ENCODE measurements around the gene SLC1A3. TPM values are rescaled to one million over a fixed set of nuclear protein-coding genes. Genes with fewer than 3 reads are reported as not detected.

SLC1A3 gene
- total RNA-seq, 1 donor from 2014 or later = not detected

DNA sequence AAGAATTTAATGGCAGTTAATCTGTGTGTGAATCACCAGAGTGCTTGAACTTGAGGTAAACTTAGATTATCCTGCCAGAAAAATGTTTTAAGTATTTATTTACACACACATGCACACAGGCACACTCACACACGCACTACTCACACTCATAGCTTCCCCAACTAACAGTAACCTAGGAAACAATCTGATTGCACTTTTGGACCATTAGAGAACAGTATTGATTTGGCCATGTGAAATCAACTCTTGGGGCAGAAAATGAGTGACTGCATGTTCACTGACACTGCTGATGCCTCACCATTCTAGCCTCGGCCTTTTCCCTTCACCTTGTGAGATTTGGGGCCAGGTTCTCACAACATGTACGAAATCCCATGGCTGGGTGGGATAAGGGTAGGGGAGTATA lies 64.1 kb downstream of the SLC1A3 start:
- no peak for DNase-seq (ENCODE audit: low spot score)
- Mint-ChIP-seq H3K36me3 (ENCODE audit: low read depth) (no peaks in the 10 kb centered on the region), H3K4me3 (ENCODE audit: low read depth) (no peak overlapping the region), H3K9me3 (no peaks in the 10 kb centered on the region), H3K27ac (no peak overlapping the region), H3K27me3 (ENCODE audit: low read depth) (peaks cover 1% of the 10 kb centered on the region), H3K4me1 (ENCODE audit: low read depth) (no peaks in the 10 kb centered on the region)
- intact Hi-C loops (cut with micrococcal nuclease) = no loop called here

DNA sequence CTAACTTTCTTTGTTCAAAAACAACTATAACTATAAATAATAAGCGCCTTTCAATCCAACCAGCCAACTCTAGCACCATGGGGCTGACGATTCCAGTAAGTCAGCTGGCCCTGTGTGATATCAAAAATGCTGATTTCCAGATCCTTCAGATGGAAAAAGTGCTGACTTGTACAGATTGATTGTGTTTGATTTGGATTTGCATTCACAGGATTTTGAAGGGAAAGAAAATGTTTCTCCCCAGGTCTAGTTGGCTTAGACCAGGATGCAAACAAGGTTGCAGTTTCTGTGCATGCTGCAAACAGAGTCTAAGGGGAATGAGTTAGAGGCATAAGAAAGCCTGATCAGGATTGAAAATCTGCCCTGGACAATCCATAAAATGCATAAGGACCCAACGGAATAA lies 68.9 kb downstream of the SLC1A3 start:
- no peak overlapping the region for H3K27ac Mint-ChIP-seq
- H3K36me3 Mint-ChIP-seq (ENCODE audit: low read depth) = no peaks in the 10 kb centered on the region
- no peak overlapping the region for H3K4me3 Mint-ChIP-seq (ENCODE audit: low read depth)
- H3K4me1 Mint-ChIP-seq (ENCODE audit: low read depth) = no peaks in the 10 kb centered on the region
- H3K9me3 Mint-ChIP-seq = no peaks in the 10 kb centered on the region
- H3K27me3 Mint-ChIP-seq (ENCODE audit: low read depth) = peaks cover 7% of the 10 kb centered on the region
- intact Hi-C loops (cut with micrococcal nuclease) = no loop called here
- no peak for DNase-seq (ENCODE audit: low spot score)

DNA sequence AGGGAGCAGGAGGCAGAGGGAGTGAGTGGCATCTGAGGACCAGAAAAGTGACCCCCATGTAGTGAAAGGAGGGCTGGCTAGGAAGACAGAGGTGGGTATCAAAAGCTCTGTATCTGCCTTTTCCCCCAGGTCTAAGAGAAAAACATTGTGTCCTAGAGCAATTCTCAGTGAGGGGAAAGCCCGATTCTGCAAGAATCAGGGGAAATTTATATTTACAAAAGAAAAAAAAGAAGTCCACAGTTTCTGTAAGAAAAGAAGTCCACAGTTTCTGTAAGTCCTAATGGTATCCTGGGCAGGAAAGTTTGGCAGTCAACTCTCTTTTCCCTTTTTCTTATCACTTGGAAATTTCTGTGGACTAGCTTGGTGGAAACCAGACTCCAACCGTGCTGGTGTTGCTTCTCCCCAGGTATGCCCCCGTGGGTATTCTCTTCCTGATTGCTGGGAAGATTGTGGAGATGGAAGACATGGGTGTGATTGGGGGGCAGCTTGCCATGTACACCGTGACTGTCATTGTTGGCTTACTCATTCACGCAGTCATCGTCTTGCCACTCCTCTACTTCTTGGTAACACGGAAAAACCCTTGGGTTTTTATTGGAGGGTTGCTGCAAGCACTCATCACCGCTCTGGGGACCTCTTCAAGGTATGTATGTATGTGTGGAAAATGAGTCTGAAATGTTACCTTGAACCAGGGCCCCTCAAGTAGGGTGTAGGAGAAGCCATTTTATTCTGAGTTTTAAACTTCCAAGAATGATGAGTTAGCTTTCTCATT lies 73.0 kb downstream of the SLC1A3 start:
- Mint-ChIP-seq H3K27me3 (ENCODE audit: low read depth) (peaks cover 7% of the 10 kb centered on the region), H3K4me3 (ENCODE audit: low read depth) (no peak overlapping the region), H3K9me3 (no peaks in the 10 kb centered on the region), H3K4me1 (ENCODE audit: low read depth) (no peaks in the 10 kb centered on the region), H3K36me3 (ENCODE audit: low read depth) (no peaks in the 10 kb centered on the region), H3K27ac (no peak overlapping the region)
- intact Hi-C loops (cut with micrococcal nuclease) = no loop called here
- no peak for DNase-seq (ENCODE audit: low spot score)

DNA sequence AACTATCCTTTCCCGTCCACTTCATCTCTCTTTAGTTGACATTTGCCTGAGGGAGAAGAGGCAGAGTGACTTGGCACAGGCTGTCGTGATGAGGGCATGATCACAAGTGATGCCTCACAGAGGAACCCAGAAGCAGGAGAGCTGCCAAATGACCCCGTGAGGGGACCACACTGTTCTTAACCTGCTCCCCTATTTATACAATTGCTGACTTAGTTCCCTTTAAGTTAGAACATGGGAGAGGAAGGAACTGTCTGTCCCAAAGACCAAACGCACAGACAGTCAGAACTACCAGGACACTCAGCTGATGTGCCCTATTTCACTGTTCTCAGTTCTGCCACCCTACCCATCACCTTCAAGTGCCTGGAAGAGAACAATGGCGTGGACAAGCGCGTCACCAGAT lies 73.7 kb downstream of the SLC1A3 start:
- intact Hi-C loops (cut with micrococcal nuclease) = no loop called here
- Mint-ChIP-seq H3K4me1 (ENCODE audit: low read depth) (no peaks in the 10 kb centered on the region), H3K27ac (no peak overlapping the region), H3K27me3 (ENCODE audit: low read depth) (peaks cover 7% of the 10 kb centered on the region), H3K36me3 (ENCODE audit: low read depth) (no peaks in the 10 kb centered on the region), H3K4me3 (ENCODE audit: low read depth) (no peak overlapping the region), H3K9me3 (no peaks in the 10 kb centered on the region)
- no peak for DNase-seq (ENCODE audit: low spot score)

DNA sequence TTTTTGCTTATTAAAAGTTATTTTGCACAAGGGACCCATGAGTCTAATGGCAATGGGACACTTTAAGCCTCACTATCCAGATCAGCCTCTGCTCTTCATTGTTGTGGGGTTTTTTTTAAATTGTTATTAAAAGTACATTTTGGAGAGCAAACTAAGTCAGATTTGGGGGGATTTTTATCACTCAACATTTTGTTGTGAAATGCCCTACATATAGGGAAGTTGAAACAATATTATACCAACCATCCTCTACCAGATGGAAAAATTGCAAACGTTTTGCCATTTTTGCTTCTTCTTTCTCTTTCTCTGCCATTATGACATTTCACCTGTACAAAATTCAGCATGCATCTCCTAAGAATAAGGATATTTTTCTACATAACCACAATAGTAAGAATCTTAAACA lies 75.3 kb downstream of the SLC1A3 start:
- Mint-ChIP-seq H3K4me1 (ENCODE audit: low read depth) (peaks cover 6% of the 10 kb centered on the region), H3K27me3 (ENCODE audit: low read depth) (no peaks in the 10 kb centered on the region), H3K27ac (no peak overlapping the region), H3K36me3 (ENCODE audit: low read depth) (no peaks in the 10 kb centered on the region), H3K4me3 (ENCODE audit: low read depth) (no peak overlapping the region), H3K9me3 (no peaks in the 10 kb centered on the region)
- no peak for DNase-seq (ENCODE audit: low spot score)
- intact Hi-C loops (cut with micrococcal nuclease) = no loop called here

DNA sequence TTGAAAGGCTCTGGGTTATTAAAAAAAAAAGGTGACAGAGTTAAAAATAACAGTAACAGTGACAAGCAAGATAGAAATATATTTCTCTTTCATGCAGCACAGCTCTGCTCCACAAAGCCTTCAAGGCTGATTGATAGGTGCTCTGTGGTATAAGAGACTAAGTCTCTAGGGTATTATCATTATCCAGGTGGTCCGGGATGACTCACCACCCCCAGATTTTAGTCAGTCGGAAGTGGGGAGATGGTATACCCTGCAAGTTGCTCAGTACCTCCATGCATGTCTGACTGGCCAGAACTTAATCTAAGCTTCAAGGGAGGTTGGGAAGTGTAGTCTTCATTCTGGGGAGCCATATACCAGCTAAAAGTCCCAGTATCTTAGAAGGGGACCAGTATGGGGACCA lies 76.1 kb downstream of the SLC1A3 start:
- intact Hi-C loops (cut with micrococcal nuclease) = no loop called here
- Mint-ChIP-seq H3K27me3 (ENCODE audit: low read depth) (no peaks in the 10 kb centered on the region), H3K27ac (no peak overlapping the region), H3K9me3 (no peaks in the 10 kb centered on the region), H3K4me1 (ENCODE audit: low read depth) (peaks cover 6% of the 10 kb centered on the region), H3K4me3 (ENCODE audit: low read depth) (no peak overlapping the region), H3K36me3 (ENCODE audit: low read depth) (no peaks in the 10 kb centered on the region)
- no peak for DNase-seq (ENCODE audit: low spot score)

DNA sequence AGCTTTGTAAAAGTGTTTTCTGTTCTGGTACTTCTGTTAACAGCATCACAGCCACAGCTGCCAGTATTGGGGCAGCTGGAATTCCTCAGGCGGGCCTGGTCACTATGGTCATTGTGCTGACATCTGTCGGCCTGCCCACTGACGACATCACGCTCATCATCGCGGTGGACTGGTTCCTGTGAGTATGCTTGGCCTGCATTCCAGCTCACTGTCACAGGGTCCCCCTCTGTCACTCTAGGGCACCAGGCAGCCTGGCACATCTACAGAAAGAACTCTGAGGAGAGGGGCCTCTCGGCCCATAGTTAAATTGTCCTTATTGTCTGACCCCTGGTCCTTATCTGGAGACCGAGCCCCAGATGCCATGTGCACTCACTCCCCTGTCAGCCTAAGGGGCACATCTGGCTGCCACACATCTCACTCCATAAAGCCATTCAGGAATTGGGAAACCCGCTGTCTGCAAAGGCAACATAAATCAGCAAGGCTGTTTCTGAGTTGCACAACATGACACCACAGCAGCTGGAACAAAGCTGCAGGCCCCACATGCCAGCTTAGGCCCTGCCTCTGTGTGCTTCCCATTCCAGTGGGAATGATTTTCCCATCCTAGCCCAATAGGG lies 77.5 kb downstream of the SLC1A3 start:
- H3K27ac Mint-ChIP-seq = no peak overlapping the region
- H3K4me1 Mint-ChIP-seq (ENCODE audit: low read depth) = peaks cover 6% of the 10 kb centered on the region
- H3K27me3 Mint-ChIP-seq (ENCODE audit: low read depth) = peaks cover 4% of the 10 kb centered on the region
- H3K4me3 Mint-ChIP-seq (ENCODE audit: low read depth) = no peak overlapping the region
- intact Hi-C loops (cut with micrococcal nuclease) = no loop called here
- DNase-seq (ENCODE audit: low spot score) = no peak
- no peaks in the 10 kb centered on the region for H3K36me3 Mint-ChIP-seq (ENCODE audit: low read depth)
- H3K9me3 Mint-ChIP-seq = no peaks in the 10 kb centered on the region

DNA sequence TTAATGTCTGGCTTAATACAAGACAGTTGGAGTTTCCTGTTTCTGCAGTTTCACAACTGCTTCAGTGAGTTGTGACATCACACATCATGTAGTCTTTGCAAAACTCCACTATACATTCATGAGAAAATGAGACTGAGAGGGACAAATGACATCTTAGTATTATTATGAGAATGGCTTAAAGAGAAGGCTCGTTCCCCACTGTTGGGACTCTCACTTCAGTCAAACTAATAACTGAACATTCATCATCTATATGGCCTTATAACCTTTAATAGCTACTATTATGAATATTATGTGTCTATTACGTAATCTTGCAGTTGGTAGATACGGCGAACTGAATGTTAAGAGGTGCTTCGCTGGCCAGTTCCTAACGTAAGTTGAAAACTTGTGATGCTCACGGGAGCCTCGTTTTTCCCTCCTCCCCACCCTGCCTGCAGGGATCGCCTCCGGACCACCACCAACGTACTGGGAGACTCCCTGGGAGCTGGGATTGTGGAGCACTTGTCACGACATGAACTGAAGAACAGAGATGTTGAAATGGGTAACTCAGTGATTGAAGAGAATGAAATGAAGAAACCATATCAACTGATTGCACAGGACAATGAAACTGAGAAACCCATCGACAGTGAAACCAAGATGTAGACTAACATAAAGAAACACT lies 79.4 kb downstream of the SLC1A3 start:
- Mint-ChIP-seq H3K4me1 (ENCODE audit: low read depth) (peaks cover 11% of the 10 kb centered on the region), H3K4me3 (ENCODE audit: low read depth) (no peak overlapping the region), H3K36me3 (ENCODE audit: low read depth) (no peaks in the 10 kb centered on the region), H3K9me3 (no peaks in the 10 kb centered on the region), H3K27me3 (ENCODE audit: low read depth) (peaks cover 10% of the 10 kb centered on the region), H3K27ac (no peak overlapping the region)
- no peak for DNase-seq (ENCODE audit: low spot score)
- intact Hi-C loops (cut with micrococcal nuclease) = no loop called here

DNA sequence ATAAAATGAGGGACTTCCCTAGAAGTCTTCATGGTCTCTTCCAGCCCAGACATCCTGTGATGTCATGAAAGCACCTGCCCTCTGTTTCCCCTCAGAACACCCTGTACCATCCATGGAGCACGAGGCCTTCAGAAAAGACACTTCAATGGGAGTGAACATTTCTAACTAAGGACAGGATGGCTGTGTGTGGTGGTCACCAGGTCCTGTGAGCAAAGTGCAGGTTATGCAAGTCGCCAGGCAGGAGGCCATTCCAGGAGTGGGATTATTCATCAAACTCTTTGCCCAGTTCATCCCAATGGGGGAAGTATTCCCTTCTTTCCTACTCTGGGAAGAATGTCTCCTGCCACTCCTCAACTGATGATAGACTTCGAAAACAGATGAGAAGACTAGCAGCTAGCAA lies 80.5 kb downstream of the SLC1A3 start:
- Mint-ChIP-seq H3K4me1 (ENCODE audit: low read depth) (peaks cover 12% of the 10 kb centered on the region), H3K27me3 (ENCODE audit: low read depth) (peaks cover 18% of the 10 kb centered on the region), H3K27ac (no peak overlapping the region), H3K9me3 (no peaks in the 10 kb centered on the region), H3K4me3 (ENCODE audit: low read depth) (no peak overlapping the region), H3K36me3 (ENCODE audit: low read depth) (no peaks in the 10 kb centered on the region)
- intact Hi-C loops (cut with micrococcal nuclease) = no loop called here
- DNase-seq (ENCODE audit: low spot score) = no peak

DNA sequence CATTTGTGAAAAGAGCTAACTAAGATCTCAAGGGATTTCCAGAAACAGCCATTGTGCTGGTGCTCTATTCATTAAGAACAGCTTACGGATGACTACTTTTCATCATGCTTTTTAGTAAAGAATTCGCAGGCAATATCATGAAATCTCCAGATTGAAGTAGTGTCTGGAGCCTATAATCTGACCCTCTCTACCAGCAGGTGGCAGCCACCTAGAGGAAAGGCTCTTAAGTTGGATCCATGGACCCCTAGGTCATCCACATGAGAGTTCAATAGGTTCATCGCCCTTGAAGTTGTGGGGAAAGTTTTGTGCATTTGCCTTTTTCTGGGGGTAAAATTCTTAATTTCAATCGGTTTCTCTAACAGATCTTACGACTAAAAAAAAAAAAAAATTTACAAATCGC lies 82.3 kb downstream of the SLC1A3 start:
- Mint-ChIP-seq H3K36me3 (ENCODE audit: low read depth) (no peaks in the 10 kb centered on the region), H3K27ac (no peak overlapping the region), H3K4me3 (ENCODE audit: low read depth) (no peak overlapping the region), H3K27me3 (ENCODE audit: low read depth) (peaks cover 23% of the 10 kb centered on the region), H3K4me1 (ENCODE audit: low read depth) (peaks cover 12% of the 10 kb centered on the region), H3K9me3 (no peaks in the 10 kb centered on the region)
- intact Hi-C loops (cut with micrococcal nuclease) = no loop called here
- DNase-seq (ENCODE audit: low spot score) = no peak

DNA sequence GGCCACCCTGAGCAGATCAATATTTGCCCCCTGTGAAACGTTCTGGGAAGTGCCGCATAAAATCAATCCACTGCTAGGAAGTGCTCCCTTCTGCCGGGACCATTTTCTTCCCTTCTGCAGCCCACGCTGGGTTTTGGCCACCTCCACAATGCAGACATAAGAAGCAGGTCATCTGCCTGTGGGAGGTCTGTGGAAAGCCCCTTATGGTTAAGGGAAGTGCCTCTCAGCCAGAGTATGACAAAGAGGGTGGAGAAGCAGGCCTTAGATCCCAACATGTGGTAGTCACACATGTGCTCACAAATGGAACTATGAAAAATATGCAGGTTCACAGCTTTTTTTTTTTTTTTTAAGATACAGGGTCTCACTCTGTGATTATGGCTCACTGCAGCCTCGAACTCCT lies 82.8 kb downstream of the SLC1A3 start:
- H3K27ac Mint-ChIP-seq = no peak overlapping the region
- no peaks in the 10 kb centered on the region for H3K36me3 Mint-ChIP-seq (ENCODE audit: low read depth)
- H3K4me1 Mint-ChIP-seq (ENCODE audit: low read depth) = peaks cover 12% of the 10 kb centered on the region
- peaks cover 23% of the 10 kb centered on the region for H3K27me3 Mint-ChIP-seq (ENCODE audit: low read depth)
- no peaks in the 10 kb centered on the region for H3K9me3 Mint-ChIP-seq
- H3K4me3 Mint-ChIP-seq (ENCODE audit: low read depth) = no peak overlapping the region
- intact Hi-C loops (cut with micrococcal nuclease) = no loop called here
- DNase-seq (ENCODE audit: low spot score) = no peak

DNA sequence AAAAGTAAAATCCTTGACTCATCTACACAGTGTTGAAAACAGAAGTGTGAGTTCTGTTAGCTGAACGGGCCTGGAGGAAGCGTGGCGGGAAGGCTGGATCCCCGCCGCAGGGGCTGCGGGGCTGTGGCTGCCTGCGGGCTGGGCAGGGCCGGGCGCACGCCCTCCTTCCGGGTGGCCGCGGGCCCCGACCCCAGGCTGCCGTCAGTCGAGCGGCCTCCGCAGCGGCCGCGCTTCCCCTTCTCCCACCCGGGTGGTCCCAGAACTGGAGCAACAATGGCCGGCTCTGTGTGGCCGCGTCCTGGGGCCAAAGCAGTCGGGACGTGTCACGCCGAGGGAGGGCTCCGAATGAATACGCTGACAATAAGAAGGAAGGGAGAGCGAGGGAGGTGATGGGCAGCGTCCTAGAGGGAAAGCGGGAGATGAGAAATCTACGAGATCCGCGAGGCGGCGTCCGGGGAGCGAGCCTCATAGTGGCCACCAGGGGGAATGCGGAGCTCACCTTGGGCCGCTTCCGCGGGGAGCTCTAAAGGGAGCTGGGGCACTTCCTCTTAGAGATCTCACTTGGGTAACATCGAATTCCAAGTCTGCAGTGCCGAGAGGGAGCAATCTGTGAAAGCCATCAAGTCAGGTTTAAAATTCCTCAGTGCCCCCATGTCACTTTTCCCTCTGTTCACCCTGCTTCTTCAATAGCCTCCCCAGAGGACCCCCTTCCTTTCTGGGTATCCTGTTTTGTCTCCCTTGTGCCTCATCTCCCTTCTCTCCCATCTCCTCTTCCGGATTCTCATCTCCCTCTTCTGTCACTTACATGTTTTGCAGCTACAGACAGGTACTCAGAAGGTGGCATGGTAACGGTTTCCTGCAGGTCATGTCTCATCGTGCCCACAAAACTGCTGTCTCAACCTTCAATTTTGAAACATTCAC lies 83.9 kb downstream of the SLC1A3 start:
- H3K36me3 Mint-ChIP-seq (ENCODE audit: low read depth) = no peaks in the 10 kb centered on the region
- peak; percentile 41 for DNase-seq (ENCODE audit: low spot score)
- H3K4me3 Mint-ChIP-seq (ENCODE audit: low read depth) = peak overlapping the region; percentile 79
- H3K4me1 Mint-ChIP-seq (ENCODE audit: low read depth) = peaks cover 12% of the 10 kb centered on the region
- intact Hi-C loops (cut with micrococcal nuclease) = loop anchor here (5.0 to 10.0 kb wide), 5 partner anchors 83 to 616 kb away; partner anchors contain the start of gene SLC1A3
- H3K27me3 Mint-ChIP-seq (ENCODE audit: low read depth) = peaks cover 23% of the 10 kb centered on the region
- H3K9me3 Mint-ChIP-seq = no peaks in the 10 kb centered on the region
- no peak overlapping the region for H3K27ac Mint-ChIP-seq

All from activated T-helper 2 cell treated with anti-CD3 and anti-CD28 coated beads, Interferon-gamma antibody, Interleukin-2, Interleukin-4, amounts not matched to agents 10 μg/mL and 5 μg/mL and 100 μg/mL, durations not matched to agents 14 hours and 24 hours and 36 hours (primary cell).